Neural progenitor cell (in vitro differentiated cells): ENCODE measurements around the gene MAP7D3.

Source experiments
- EZH2phosphoT487 ChIP-seq: fragments of 200-600 bp; sonication (generic); IDR thresholded peaks from 2 replicates; pipeline ENCODE4 v1.6.1; 2017; ENCODE audit warnings: antibody characterized with exemption
- TF ChIP-seq, protein P1 (sequence below): fragments of 200-600 bp; sonication (generic); IDR thresholded peaks from 2 replicates; pipeline ENCODE4 v1.5.1; 2017; ENCODE audit warnings: antibody characterized with exemption, mild to moderate bottlenecking

DNA sequence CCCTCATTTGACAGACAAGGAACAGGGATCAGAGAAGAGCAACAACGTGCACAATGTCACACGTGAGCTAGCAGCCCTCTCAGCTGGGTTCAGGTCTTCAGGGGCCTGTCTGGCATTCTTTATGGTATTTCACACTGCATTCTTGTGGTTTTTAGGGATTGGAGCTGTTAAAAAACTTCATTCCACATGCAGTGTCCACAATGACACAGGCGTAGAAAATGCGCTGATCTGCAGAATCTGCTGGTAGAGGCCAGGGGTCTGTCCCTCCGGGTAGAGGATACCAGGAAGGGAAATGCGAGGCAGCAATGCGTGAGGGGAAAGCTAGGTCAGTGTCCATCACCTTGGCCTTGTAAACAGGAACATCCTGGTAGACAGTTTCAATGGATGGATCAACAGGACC lies 36.6 kb downstream of the MAP7D3 start:
- TF ChIP-seq, protein P1, sequence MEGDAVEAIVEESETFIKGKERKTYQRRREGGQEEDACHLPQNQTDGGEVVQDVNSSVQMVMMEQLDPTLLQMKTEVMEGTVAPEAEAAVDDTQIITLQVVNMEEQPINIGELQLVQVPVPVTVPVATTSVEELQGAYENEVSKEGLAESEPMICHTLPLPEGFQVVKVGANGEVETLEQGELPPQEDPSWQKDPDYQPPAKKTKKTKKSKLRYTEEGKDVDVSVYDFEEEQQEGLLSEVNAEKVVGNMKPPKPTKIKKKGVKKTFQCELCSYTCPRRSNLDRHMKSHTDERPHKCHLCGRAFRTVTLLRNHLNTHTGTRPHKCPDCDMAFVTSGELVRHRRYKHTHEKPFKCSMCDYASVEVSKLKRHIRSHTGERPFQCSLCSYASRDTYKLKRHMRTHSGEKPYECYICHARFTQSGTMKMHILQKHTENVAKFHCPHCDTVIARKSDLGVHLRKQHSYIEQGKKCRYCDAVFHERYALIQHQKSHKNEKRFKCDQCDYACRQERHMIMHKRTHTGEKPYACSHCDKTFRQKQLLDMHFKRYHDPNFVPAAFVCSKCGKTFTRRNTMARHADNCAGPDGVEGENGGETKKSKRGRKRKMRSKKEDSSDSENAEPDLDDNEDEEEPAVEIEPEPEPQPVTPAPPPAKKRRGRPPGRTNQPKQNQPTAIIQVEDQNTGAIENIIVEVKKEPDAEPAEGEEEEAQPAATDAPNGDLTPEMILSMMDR, result no peak
- no peak for TF ChIP-seq EZH2phosphoT487
